GM12878 (cell line): ENCODE measurements around the gene CMTM4. TPM values are rescaled to one million over a fixed set of nuclear protein-coding genes. Genes with fewer than 3 reads are reported as not detected.

Experiments
- BCLAF1 ChIP-seq: fragments of 450-650 bp; IDR thresholded peaks from 2 replicates; pipeline ENCODE4 v1.6.1; 2017; ENCODE audit warnings: antibody characterized with exemption, mild to moderate bottlenecking, moderate library complexity
- CBX3 ChIP-seq: fragments of 200-600 bp; sonication (generic); IDR thresholded peaks from 2 replicates; pipeline ENCODE4 v1.6.1; 2016; ENCODE audit warnings: low read depth, borderline replicate concordance
- CREM ChIP-seq: IDR thresholded peaks from 2 replicates; pipeline ENCODE4 v1.6.1; 2014; ENCODE audit warnings: antibody characterized with exemption, low read depth
- CTCF ChIP-seq, 3 experiments: IDR thresholded peaks in 2 of 3; conservative IDR thresholded peaks in 1 of 3; 2 replicates each; pipeline ENCODE4 v1.5.1; 2011; ENCODE audit warnings: low read depth in 3 of 3, low read length in 3 of 3, mild to moderate bottlenecking in 3 of 3, control low read depth in 2 of 3, moderate library complexity in 2 of 3, inconsistent platforms in 1 of 3, mixed read lengths in 1 of 3; ENCODE audit not compliant: control insufficient read depth in 2 of 3, insufficient read depth in 1 of 3; ENCODE audit errors: extremely low read depth in 1 of 3
- FOXK2 ChIP-seq: fragments of 450-650 bp; IDR thresholded peaks from 2 replicates; pipeline ENCODE4 v1.6.1; 2017; ENCODE audit warnings: mild to moderate bottlenecking, moderate library complexity
- GATAD2B ChIP-seq: fragments of 450-650 bp; conservative IDR thresholded peaks from 2 replicates; pipeline ENCODE4 v1.6.1; 2017; ENCODE audit warnings: low read depth, mild to moderate bottlenecking, moderate library complexity
- NRF1 ChIP-seq: conservative IDR thresholded peaks from 2 replicates; pipeline ENCODE4 v1.6.1; 2011; ENCODE audit warnings: mild to moderate bottlenecking, low read depth, low read length, improper control_type of control experiment
- SMAD5 ChIP-seq: IDR thresholded peaks from 2 replicates; pipeline ENCODE4 v1.6.1; 2016; ENCODE audit warnings: antibody characterized with exemption, low read depth
- YBX1 ChIP-seq: fragments of 450-650 bp; IDR thresholded peaks from 2 replicates; pipeline ENCODE4 v1.6.1; 2016; ENCODE audit warnings: antibody characterized with exemption
- ZBTB4 ChIP-seq: fragments of 450-650 bp; formaldehyde crosslinking; IDR thresholded peaks from 2 replicates; pipeline ENCODE4 v1.4.0; 2022; ENCODE audit warnings: mild to moderate bottlenecking, moderate library complexity
- ZNF592 ChIP-seq: fragments of 450-650 bp; IDR thresholded peaks from 2 replicates; pipeline ENCODE4 v1.6.1; 2017; ENCODE audit warnings: mild to moderate bottlenecking, moderate library complexity
- polyA plus RNA-seq, 11 experiments: library from polyadenylated mRNA; depleted of rRNA in 4 of 11; unstranded in 6 of 11; stranded (reverse) in 5 of 11; fragments of >200 nt; fragmentation: Nextera tagmentation in 4 of 11; fragmentation: Illumina TruSeq in 1 of 11; extraction: Ambion mirVana in 4 of 11; extraction: Trizol in 1 of 11; gene quantifications; 1 replicate in 1 of 11; 2 replicates in 10 of 11; pipeline versions ENCODE4 v1.2.1 to v1.2.3, GENCODE V29; 2011 to 2016; ENCODE audit warnings: inconsistent platforms in 2 of 11, missing spikeins in 2 of 11, low read depth in 1 of 11
- total RNA-seq, 4 experiments: library from RNA; depleted of rRNA in 3 of 4; stranded (reverse); fragments of >200 nt in 3 of 4; fragmentation: Illumina TruSeq in 1 of 4; extraction: Trizol in 1 of 4; gene quantifications; 2 replicates each; pipeline versions ENCODE4 v1.2.1 to v1.2.3, GENCODE V29; 2013 to 2021

Gene CMTM4
- total and polyA plus RNA-seq, 10 of the 15 experiments (the other 5 are each of a cell fraction or from before 2014, with no cell fraction given) = 0.02 to 0.43 (median 0.15) TPM; not detected in 2

GRCh38 chr16:66604376-66605176 is 92.0 kb downstream of the CMTM4 start, which contains the start of gene CMTM3 (continued):
- TF ChIP-seq ZBTB4 (CRISPR knock-in tag) = no peak
- TF ChIP-seq CTCF (IDR thresholded peaks at IDR 0.05 in 2 of 3, conservative IDR thresholded peaks at IDR 0.05 in 1 of 3; ENCODE audit: control insufficient read depth in 2 of 3, extremely low read depth in 1 of 3, insufficient read depth in 1 of 3, low read depth in 3 of 3, low read length in 3 of 3) = peak; percentile 43 to 69 (median 63); a peak in 5 of 6 replicates
- no peak for TF ChIP-seq YBX1
- TF ChIP-seq NRF1 = no peak
- no peak for TF ChIP-seq BCLAF1
- TF ChIP-seq GATAD2B = peak; percentile 69; the same call in 1 of the 2 replicates
- TF ChIP-seq ZNF592 = 0 out of 2 replicates have a peak, but pooled peaks have one; percentile 51
- no peak for TF ChIP-seq SMAD5
- no peak for TF ChIP-seq CREM
- no peak for TF ChIP-seq FOXK2
- TF ChIP-seq CBX3 = no peak
